ENCODE results near the gene SYNGAP1. TPM values are rescaled to one million over a fixed set of nuclear protein-coding genes. Genes with fewer than 3 reads are reported as not detected.

The SYNGAP1 gene
- total and polyA plus RNA-seq, 2 of the 4 experiments (the other 2 are of a cell fraction), result 1.4 to 17.0 TPM

DNA sequence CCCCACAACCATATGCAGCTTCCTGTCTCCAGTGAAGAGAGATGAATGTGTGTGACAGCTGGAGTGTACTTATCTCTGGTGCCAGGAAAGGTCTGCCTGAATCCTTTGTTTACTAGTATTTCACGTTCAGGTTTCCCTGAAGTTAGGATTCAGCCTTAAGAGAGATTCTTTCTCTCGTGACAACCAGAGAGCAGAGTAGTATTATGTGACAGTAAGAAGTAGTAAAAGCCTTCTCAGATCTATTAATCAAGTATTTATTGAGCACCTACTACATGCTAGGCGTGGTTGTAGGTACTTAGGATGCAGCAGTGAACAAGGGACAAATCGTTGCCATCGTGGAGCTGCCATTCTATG is 27.3 kb upstream of the SYNGAP1 start:
- peak overlapping the region; percentile 51 for H3K23ac ChIP-seq (ENCODE audit: low read depth, low read length)
- H4K8ac ChIP-seq (ENCODE audit: low read depth in 2 of 2, low read length in 2 of 2), result peak overlapping the region; percentile 37 to 38; a peak in 2 of 4 replicates
- H3K4me1 ChIP-seq (ENCODE audit: control insufficient read depth, insufficient read depth, low read length), result no peaks in the 10 kb centered on the region
- intact Hi-C loops (cut with micrococcal nuclease) (no loop called here), in situ Hi-C loops (cut with MboI; ENCODE audit: low sequenced_read_pairs) (no loop called here), dilution Hi-C loops (cut with HindIII; ENCODE audit: low sequenced_read_pairs, unreplicated experiment) (no loop called here)
- H3K36me3 ChIP-seq (ENCODE audit: control insufficient read depth, insufficient read depth, low read length), result no peaks in the 10 kb centered on the region
- ChIA-PET POLR2A (ENCODE audit: unreplicated experiment) (no interaction called here), CTCF (no interaction called here)
- H3K9me1 ChIP-seq (ENCODE audit: insufficient read depth, low read length), result peaks cover 7% of the 10 kb centered on the region; the same call in 1 of the 2 replicates
- H3K18ac ChIP-seq (ENCODE audit: low read depth, low read length), result no peak overlapping the region
- no peak overlapping the region; the same call in 1 of the 2 replicates for H3K4ac ChIP-seq (ENCODE audit: low read depth, low read length)
- H3K4me2 ChIP-seq (ENCODE audit: low read depth, low read length), result peak overlapping the region; percentile 95
- peak overlapping the region; percentile 58 for H3K4me3 ChIP-seq (ENCODE audit: insufficient read depth, low read depth, low read length)
- H2AFZ ChIP-seq (replicated peaks; ENCODE audit: low read length, poor library complexity), result no peak overlapping the region
- H2BK5ac ChIP-seq (ENCODE audit: low read depth, low read length, poor library complexity, severe bottlenecking), result no peak overlapping the region
- no CpG with 5 or more reads among the region's 5 CpGs for WGBS, 2 experiments (ENCODE audit: extremely low coverage in 2 of 2, insufficient read length in 1 of 2)
- no peak overlapping the region for H2AK9ac ChIP-seq (replicated peaks; ENCODE audit: low read depth, low read length, poor library complexity)
- no peak for DNase-seq
- H3K14ac ChIP-seq (replicated peaks; ENCODE audit: low read depth, low read length), result no peak overlapping the region; the same call in 1 of the 2 replicates
- H3K79me1 ChIP-seq (ENCODE audit: low read depth in 1 of 2, low read length in 2 of 2), result peaks cover 5 to 8% of the 10 kb centered on the region in 2 experiments; a peak in 3 of 4 replicates
- no peak overlapping the region for H2BK20ac ChIP-seq (ENCODE audit: low read depth, low read length)
- H3K56ac ChIP-seq (ENCODE audit: extremely low read depth, insufficient read depth, low read length), result peak overlapping the region; percentile 91
- TF ChIP-seq CEBPB (IDR thresholded peaks at IDR 0.05; ENCODE audit: low read depth, low read length) (no peak), MAFK (IDR thresholded peaks at IDR 0.05; ENCODE audit: low read depth, low read length) (no peak), POLR2A (IDR thresholded peaks at IDR 0.05; ENCODE audit: low read depth, low read length) (no peak)
- TF ChIP-seq, protein P1, sequence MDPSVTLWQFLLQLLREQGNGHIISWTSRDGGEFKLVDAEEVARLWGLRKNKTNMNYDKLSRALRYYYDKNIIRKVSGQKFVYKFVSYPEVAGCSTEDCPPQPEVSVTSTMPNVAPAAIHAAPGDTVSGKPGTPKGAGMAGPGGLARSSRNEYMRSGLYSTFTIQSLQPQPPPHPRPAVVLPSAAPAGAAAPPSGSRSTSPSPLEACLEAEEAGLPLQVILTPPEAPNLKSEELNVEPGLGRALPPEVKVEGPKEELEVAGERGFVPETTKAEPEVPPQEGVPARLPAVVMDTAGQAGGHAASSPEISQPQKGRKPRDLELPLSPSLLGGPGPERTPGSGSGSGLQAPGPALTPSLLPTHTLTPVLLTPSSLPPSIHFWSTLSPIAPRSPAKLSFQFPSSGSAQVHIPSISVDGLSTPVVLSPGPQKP (IDR thresholded peaks at IDR 0.05; ENCODE audit: borderline replicate concordance, low read depth, low read length), result no peak
- TF ChIP-seq, protein P2, sequence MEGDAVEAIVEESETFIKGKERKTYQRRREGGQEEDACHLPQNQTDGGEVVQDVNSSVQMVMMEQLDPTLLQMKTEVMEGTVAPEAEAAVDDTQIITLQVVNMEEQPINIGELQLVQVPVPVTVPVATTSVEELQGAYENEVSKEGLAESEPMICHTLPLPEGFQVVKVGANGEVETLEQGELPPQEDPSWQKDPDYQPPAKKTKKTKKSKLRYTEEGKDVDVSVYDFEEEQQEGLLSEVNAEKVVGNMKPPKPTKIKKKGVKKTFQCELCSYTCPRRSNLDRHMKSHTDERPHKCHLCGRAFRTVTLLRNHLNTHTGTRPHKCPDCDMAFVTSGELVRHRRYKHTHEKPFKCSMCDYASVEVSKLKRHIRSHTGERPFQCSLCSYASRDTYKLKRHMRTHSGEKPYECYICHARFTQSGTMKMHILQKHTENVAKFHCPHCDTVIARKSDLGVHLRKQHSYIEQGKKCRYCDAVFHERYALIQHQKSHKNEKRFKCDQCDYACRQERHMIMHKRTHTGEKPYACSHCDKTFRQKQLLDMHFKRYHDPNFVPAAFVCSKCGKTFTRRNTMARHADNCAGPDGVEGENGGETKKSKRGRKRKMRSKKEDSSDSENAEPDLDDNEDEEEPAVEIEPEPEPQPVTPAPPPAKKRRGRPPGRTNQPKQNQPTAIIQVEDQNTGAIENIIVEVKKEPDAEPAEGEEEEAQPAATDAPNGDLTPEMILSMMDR (conservative IDR thresholded peaks at IDR 0.05; ENCODE audit: low read depth, low read length), result no peak
- H2AK5ac ChIP-seq (ENCODE audit: low read depth, low read length), result no peak overlapping the region; the same call in 1 of the 2 replicates
- H3K27ac ChIP-seq (ENCODE audit: insufficient read depth, low read length), result no peak overlapping the region; the same call in 1 of the 2 replicates
- no peaks in the 10 kb centered on the region; the same call in 1 of the 2 replicates for H4K20me1 ChIP-seq (ENCODE audit: insufficient read depth, low read length)
- ATAC-seq (ENCODE audit: low read depth), result no peak
- no peak overlapping the region; the same call in 1 of the 2 replicates for H4K91ac ChIP-seq (ENCODE audit: insufficient read depth, low read depth, low read length)
- peak overlapping the region; percentile 89 for H3K9ac ChIP-seq (ENCODE audit: low read depth, low read length)
- no peak overlapping the region for H2BK120ac ChIP-seq (ENCODE audit: low read depth, low read length)
- BruUV-seq (replicated peaks), result no TSS peak
- H3K27me3 ChIP-seq (ENCODE audit: control insufficient read depth, insufficient read depth, low read length), result no peaks in the 10 kb centered on the region
- no peaks in the 10 kb centered on the region for H3K9me3 ChIP-seq (ENCODE audit: control insufficient read depth, insufficient read depth, low read length)
- H4K5ac ChIP-seq (ENCODE audit: low read depth, low read length), result no peak overlapping the region
- H2BK15ac ChIP-seq (ENCODE audit: low read depth, low read length), result no peak overlapping the region
